HK-2 (cell line): Measurements from ENCODE around the gene HOXB5.
A peak's percentile ranks its signal among the peaks of the same experiment; 100 is the strongest.

Experiments used
- DNase-seq: peaks from one replicate; pipeline ENCODE4 v3.0.0-alpha.2; 2018; ENCODE audit not compliant: unreplicated experiment

Gene HOXB5

GRCh38 chr17:48589831-48590606 is 3.6 kb downstream of the HOXB5 start, which contains the start of gene HOXB3:
HOXB3 (minus strand) TSS chr17:48590241; CDS start chr17:48552474, 37,767 bp downstream.
- no peak for DNase-seq

- DNase-seq: no peak
Measured at GRCh38 chr17:48589060-48589830, 4.3 kb downstream of the HOXB5 start.

DNA sequence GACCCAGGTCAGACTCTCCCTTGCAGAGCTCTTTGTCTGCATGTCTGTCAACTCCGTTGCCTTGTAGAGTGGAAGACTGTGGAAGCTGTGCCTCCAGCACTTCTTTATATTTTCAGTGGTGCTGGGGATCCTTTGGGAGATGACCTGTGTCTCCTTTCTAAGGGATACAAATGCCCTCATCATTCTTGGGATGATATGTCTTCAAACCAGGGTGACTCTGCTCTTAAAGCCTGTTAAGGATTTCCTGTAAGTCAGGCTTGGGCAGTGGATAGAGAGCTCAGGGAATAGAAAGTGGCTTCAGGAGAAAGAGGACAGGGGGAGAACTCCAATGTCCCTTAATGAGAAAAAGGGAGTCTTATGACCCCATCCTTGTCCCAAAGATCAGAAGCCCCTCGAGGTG is 5.1 kb downstream of the HOXB5 start:
- no peak for DNase-seq

- DNase-seq: no peak
Measured at GRCh38 chr17:48588074-48588415, 5.5 kb downstream of the HOXB5 start.

DNA sequence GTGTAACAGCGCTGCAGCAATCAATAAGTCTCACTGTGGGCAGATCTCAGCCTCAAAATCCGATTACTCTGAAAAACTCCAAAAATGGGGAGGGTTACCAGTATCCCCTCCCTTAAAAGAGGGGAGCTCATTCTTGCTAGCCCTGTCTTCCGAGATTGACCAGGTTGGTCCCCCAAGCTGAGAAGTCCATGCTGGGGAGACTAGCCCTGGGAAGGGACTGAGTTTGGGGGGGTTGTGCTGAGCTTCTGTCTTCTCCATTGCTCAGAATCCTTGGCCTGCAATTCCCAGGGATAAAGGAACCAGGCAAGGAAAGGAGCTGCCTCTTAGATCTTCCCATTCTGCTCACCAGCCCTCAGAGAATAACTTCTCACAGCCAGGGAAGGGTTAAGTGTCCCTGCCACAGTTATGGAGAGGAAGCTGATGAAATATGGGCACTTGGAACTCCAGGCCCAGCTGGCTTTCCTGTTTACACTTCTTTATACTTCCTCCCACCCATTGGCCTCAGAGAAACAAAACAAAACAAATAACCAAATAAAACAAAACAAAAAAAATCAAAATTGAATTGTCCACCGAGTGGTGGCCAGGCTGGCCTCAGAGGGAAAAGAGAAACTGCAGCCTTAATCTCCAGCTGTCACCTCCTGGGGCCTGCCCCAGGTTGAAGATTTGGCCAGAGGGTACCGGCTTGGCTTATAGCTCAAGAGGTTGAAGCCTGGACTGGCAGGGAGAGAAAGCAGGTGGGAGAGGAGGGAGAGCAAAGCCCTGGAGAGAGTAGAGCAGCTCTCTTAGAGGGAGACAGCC is 6.1 kb downstream of the HOXB5 start:
- DNase-seq: no peak

DNA sequence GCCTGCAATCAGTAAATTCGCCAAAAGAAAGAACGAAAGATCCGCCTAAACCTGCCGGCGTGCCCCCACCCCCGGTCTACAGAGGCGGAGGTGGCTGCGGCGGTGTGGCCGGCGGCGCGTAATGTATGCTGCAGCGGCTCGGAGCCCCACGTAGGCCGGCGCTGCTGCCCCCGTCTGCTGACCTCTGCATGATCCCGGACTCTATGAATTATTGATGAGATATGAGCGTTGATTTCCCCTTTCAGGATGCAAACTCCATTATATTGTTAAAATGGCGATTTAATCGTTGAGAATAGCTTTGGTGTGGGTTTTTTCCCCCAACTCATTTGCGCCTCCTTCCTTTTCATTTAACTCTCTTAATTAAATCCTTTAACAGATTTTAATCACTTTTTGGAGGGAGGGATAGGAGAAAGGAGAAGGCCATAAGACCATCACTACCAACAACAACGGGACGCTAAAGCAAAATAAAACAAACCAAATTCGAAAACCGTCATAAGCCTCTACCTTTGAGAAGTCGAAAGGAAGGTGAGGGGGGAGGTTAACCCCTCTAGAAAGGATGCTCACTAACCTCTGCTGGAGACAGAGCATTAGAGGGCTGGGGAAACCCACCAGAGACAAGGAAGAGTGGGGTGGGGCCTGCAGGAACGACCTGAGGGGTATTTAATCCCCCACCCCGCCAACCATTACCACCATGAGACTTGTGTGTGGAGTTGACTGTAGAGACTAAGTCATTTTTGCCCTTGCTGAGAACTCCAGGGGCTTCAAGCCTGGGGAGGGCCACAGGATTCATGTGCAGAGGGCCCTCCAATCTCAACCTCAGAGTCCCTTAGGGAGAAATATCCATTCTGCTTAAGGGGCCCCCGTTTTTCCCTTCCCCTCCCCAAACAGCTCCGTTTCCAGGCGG is 7.0 kb downstream of the HOXB5 start:
- no peak for DNase-seq

DNA sequence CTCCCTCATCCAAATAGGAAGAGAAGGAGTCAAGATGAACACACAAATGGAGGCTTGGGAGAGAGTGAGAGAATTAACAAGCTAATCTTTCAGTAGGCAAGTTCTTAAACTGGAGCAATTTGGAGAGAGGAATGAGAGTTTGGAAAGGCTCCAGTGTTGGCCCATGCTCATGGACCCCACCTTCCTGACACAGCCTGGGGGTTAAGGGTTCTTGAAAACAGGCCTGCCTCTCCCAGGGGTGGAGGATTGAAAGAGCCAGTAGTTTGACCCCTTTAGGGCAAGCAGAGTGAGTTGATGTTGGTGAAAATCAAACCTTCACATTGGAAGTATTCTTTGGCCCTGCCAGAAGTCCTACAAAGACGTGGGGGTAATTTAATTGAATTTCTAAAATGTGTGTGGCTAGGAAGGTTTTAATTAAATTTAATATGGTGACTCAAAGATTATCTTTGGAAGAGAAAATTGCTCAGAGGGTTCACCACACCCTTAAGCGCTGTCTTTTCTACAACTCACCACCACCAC is 9.3 kb downstream of the HOXB5 start:
- DNase-seq: no peak

- no peak for DNase-seq
Measured at GRCh38 chr17:48583708-48584222, 9.8 kb downstream of the HOXB5 start.

- DNase-seq: no peak
Measured at GRCh38 chr17:48582750-48583069, 10.9 kb downstream of the HOXB5 start.

DNA sequence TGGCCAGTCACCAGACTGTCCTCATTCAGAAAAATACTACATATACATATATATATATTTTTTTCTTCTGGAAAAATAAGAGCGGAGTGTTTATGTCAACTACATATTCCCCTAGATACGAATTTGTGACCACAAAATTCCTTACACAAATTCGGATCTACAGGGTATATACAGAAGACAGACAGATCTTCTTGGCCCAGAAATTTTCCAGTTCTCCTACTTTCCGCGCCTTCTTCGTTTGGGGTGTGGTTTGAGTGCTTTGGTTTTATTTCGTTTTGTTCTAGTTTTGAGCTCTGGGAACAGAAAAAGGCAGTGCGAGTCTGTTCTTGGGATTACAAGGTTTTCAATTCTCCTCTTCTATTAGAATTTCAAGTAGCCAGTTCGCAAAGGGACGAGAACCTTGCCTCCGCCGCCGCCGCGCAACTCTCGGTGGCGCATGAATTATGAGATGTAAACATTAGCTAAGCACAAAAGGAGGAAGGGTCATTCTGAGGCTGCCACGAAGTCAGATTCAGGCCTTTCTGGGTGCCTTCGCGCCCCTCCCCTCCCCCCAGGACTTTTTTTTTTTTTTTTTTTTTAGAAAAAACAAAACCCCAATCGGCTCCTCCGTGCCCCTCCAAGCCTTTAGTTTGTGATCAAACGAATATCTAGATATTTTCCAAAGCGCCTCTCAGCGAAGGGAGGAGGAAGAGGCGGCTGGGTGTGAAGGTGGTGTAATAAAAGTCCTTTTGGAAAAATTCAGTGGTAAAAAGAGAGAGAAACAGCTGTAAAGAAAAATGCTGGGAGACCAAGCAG is 13.6 kb downstream of the HOXB5 start:
- no peak for DNase-seq

GRCh38 chr17:48579471-48579759 is 14.2 kb downstream of the HOXB5 start:
- DNase-seq: no peak

- DNase-seq: no peak
Measured at GRCh38 chr17:48578616-48579470, 14.7 kb downstream of the HOXB5 start.

DNA sequence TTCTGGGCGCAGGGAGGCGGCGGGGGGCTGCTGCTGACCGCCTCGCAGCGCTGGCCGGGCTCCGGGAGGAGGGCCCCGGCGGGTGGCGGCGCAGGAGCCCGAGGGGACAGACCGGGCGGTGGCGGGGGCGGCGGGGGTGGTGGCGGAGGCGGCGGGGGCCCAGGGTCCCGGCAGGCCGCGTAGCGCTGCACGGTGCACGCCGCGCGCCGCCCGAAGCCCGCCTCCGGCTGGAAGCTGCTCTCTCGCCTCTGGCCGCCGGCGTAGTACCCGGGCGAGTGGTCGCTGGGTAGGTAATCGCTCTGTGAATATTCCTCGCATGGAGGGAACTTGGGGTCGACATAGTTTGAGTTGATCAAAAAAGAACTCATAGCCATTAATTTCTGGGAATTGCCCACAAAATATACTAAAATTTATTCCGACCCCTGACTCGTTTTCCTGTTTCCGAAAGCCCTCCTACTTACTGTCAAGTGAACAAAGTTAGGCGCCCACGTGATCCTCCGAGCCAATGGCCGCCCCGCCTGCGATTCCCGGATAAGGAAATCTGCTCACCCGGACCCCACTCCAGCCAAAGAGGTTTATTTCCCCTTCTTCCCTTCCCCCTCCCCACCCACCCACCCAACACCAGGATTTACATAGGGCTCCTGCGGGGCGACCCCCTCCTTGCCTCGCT is 15.5 kb downstream of the HOXB5 start, which contains the start of gene HOXB4:
HOXB4 (minus strand) TSS at position 405 of the 670 bp plus-strand sequence; CDS start at position 374, 31 bp downstream.
- peak; percentile 78 for DNase-seq

DNA sequence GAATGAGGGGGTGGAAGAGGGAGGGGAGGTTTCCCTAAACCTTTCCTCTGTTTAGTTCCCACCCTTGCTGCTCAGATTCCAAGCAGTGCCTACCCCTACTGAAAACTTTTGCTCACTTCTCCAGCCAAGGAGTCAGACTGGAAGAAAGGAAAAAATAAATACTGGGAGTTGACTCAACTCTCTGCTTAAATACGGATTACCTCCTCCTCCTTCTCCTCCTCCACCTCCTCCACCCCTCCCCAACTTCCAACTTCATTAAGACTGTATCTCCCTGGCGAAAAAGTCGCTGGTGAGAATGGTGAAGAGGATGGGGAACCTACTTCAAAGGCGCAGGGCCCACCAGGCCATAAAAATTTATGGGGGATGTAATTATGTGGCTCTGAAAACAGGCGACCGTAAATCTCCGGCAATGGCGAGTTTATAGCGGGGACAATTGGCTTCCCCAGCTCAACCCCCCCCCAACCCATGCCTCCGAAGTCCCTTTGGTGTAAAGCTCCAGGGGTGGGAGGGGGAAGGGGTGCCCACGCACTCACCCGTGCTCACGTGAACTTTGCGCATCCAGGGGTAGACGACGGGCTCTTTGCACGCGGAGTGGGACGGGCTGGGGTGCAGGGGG is 16.1 kb downstream of the HOXB5 start:
- peak; percentile 25 for DNase-seq

GRCh38 chr17:48576479-48577309 is 16.9 kb downstream of the HOXB5 start:
- peak; percentile 68 for DNase-seq

GRCh38 chr17:48575673-48576478 is 17.7 kb downstream of the HOXB5 start:
- DNase-seq: no peak
